NCI-H524 treated with DMSO at 0.1 percent for 48 hours (cell line): ENCODE measurements around the gene PTH2.

Source experiments
- DNase-seq: peaks from one replicate; lab custom pipeline; 2025; lab: John Stamatoyannopoulos, UW

Gene PTH2

GRCh38 chr19:49409441-49410029, 13.7 kb downstream of the PTH2 start:
- no peak for DNase-seq

GRCh38 chr19:49408816-49409440, 14.3 kb downstream of the PTH2 start:
- no peak for DNase-seq

GRCh38 chr19:49407482-49408015, 15.7 kb downstream of the PTH2 start:
- DNase-seq = no peak

- no peak for DNase-seq
These were observed 16.2 kb downstream of the PTH2 start for GRCh38 chr19:49407079-49407478.

GRCh38 chr19:49403404-49404187, 19.6 kb downstream of the PTH2 start:
- peak; percentile 99 for DNase-seq

- DNase-seq = no peak
These were observed 23.2 kb downstream of the PTH2 start for GRCh38 chr19:49400029-49400428.

GRCh38 chr19:49398931-49399330, 24.3 kb downstream of the PTH2 start:
- no peak for DNase-seq

- no peak for DNase-seq
These were observed 25.1 kb downstream of the PTH2 start for GRCh38 chr19:49398001-49398615.

GRCh38 chr19:49396738-49397505, 26.3 kb downstream of the PTH2 start:
- DNase-seq = no peak

- DNase-seq = peak; percentile 94
These were observed 27.4 kb downstream of the PTH2 start for GRCh38 chr19:49395581-49396407.

- no peak for DNase-seq
These were observed 29.4 kb downstream of the PTH2 start for GRCh38 chr19:49393881-49394280.

- peak; percentile 55 for DNase-seq
These were observed 31.5 kb downstream of the PTH2 start for GRCh38 chr19:49391581-49392399.

- DNase-seq = peak; percentile 93
These were observed 32.3 kb downstream of the PTH2 start for GRCh38 chr19:49390929-49391359.

- no peak for DNase-seq
These were observed 32.9 kb downstream of the PTH2 start for GRCh38 chr19:49390131-49390928.

- no peak for DNase-seq
These were observed 33.8 kb downstream of the PTH2 start for GRCh38 chr19:49389406-49389805.

GRCh38 chr19:49387936-49388372, 35.3 kb downstream of the PTH2 start, which contains the start of gene KASH5:
Gene KASH5 (plus strand): TSS chr19:49388249. CDS start chr19:49390884, 2,635 bp downstream.
- no peak for DNase-seq

- no peak for DNase-seq
These were observed 39.6 kb downstream of the PTH2 start for GRCh38 chr19:49383599-49383998.

GRCh38 chr19:49382639-49383038, 40.6 kb downstream of the PTH2 start:
- no peak for DNase-seq

GRCh38 chr19:49380391-49380790, 42.9 kb downstream of the PTH2 start:
- no peak for DNase-seq
